ENCODE measurements around the gene GDE1.

- TF ChIP-seq CTCF (IDR thresholded peaks at IDR 0.05), result no peak
- TF ChIP-seq POLR2AphosphoS5 (IDR thresholded peaks at IDR 0.05), result no peak
- TF ChIP-seq POLR2A (IDR thresholded peaks at IDR 0.05), result no peak
Measured at GRCh38 chr16:19472482-19472881, 49.4 kb downstream of the GDE1 start.

Data from prostate gland (tissue), 2 donors.